Progenitor cell of endocrine pancreas (in vitro differentiated cells): ENCODE measurements around the gene PAGE2. TPM values are rescaled to one million over a fixed set of nuclear protein-coding genes. Genes with fewer than 3 reads are reported as not detected.

Source experiments
- DNase-seq: peaks from one replicate; pipeline ENCODE4 v3.0.0; 2021; ENCODE audit warnings: low spot score; ENCODE audit not compliant: unreplicated experiment
- H3K27ac Mint-ChIP-seq: 2 replicates; pipeline ENCODE4 v1.8.0; 2021; ENCODE audit warnings: mild to moderate bottlenecking, moderate library complexity, mixed read lengths
- H3K27me3 Mint-ChIP-seq: 2 replicates; pipeline ENCODE4 v1.8.0; 2021; ENCODE audit warnings: mixed read lengths
- H3K36me3 Mint-ChIP-seq: 2 replicates; pipeline ENCODE4 v1.8.0; 2022; ENCODE audit warnings: mixed read lengths; ENCODE audit not compliant: insufficient read depth
- H3K4me1 Mint-ChIP-seq: 2 replicates; pipeline ENCODE4 v1.8.0; 2021; ENCODE audit warnings: low read depth, mixed read lengths
- H3K4me3 Mint-ChIP-seq: 2 replicates; pipeline ENCODE4 v1.8.0; 2021; ENCODE audit warnings: low read depth, mild to moderate bottlenecking, moderate library complexity, mixed read lengths
- H3K9me3 Mint-ChIP-seq: 2 replicates; pipeline ENCODE4 v1.8.0; 2021; ENCODE audit warnings: low read depth, mixed read lengths
- CTCF ChIP-seq: fragments of 200-600 bp; sonication (generic); IDR thresholded peaks from one replicate; pipeline ENCODE4 v1.5.0; 2021; ENCODE audit warnings: antibody characterized with exemption, mild to moderate bottlenecking; ENCODE audit not compliant: unreplicated experiment
- total RNA-seq: library from RNA; stranded (reverse); gene quantifications from 2 replicates; pipeline ENCODE4 v1.2.1, GENCODE V29; 2021

The PAGE2 gene
- total RNA-seq, 1 donor from 2014 or later, result not detected

GRCh38 chrX:55118574-55118973 is 29.8 kb downstream of the PAGE2 start:
- no peak for DNase-seq
- Mint-ChIP-seq H3K27ac (no peak overlapping the region), H3K4me3 (no peak overlapping the region), H3K27me3 (no peaks in the 10 kb centered on the region), H3K4me1 (peaks cover 44% of the 10 kb centered on the region), H3K36me3 (no peaks in the 10 kb centered on the region), H3K9me3 (peaks cover 22% of the 10 kb centered on the region)
- TF ChIP-seq CTCF, result no peak

GRCh38 chrX:55119271-55119670 is 30.5 kb downstream of the PAGE2 start:
- Mint-ChIP-seq H3K27me3 (no peaks in the 10 kb centered on the region), H3K4me3 (no peak overlapping the region)

GRCh38 chrX:55119712-55120111 is 30.9 kb downstream of the PAGE2 start:
- no peak overlapping the region for H3K27ac Mint-ChIP-seq
- H3K4me3 Mint-ChIP-seq, result no peak overlapping the region

More at GRCh38 chrX:55119271-55119670, 30.5 kb downstream of the PAGE2 start:
- Mint-ChIP-seq H3K36me3 (no peaks in the 10 kb centered on the region), H3K4me1 (peaks cover 41% of the 10 kb centered on the region), H3K27ac (no peak overlapping the region), H3K9me3 (peaks cover 22% of the 10 kb centered on the region)
- no peak for DNase-seq
- TF ChIP-seq CTCF, result no peak

GRCh38 chrX:55120761-55121358 is 32.0 kb downstream of the PAGE2 start:
- Mint-ChIP-seq H3K9me3 (peaks cover 19% of the 10 kb centered on the region), H3K4me1 (peaks cover 39% of the 10 kb centered on the region), H3K27me3 (no peaks in the 10 kb centered on the region), H3K36me3 (no peaks in the 10 kb centered on the region), H3K4me3 (no peak overlapping the region), H3K27ac (peak overlapping the region; percentile 46)
- TF ChIP-seq CTCF, result no peak
- DNase-seq, result no peak

More at GRCh38 chrX:55119712-55120111, 30.9 kb downstream of the PAGE2 start:
- H3K27me3 Mint-ChIP-seq, result no peaks in the 10 kb centered on the region
- H3K4me1 Mint-ChIP-seq, result peaks cover 41% of the 10 kb centered on the region
- no peak for TF ChIP-seq CTCF
- no peaks in the 10 kb centered on the region for H3K36me3 Mint-ChIP-seq
- DNase-seq, result no peak
- peaks cover 22% of the 10 kb centered on the region for H3K9me3 Mint-ChIP-seq

- Mint-ChIP-seq H3K9me3 (peaks cover 16% of the 10 kb centered on the region), H3K36me3 (no peaks in the 10 kb centered on the region), H3K27ac (no peak overlapping the region), H3K4me1 (peaks cover 27% of the 10 kb centered on the region), H3K4me3 (no peak overlapping the region), H3K27me3 (no peaks in the 10 kb centered on the region)
- TF ChIP-seq CTCF, result no peak
- no peak for DNase-seq
These were observed 35.1 kb downstream of the PAGE2 start for GRCh38 chrX:55123900-55124299.
